HG02610 (cell line): ENCODE results near the gene KRTAP10-1.
"Not testable (repeated sequence)": the region's sequence is repeated elsewhere in the genome, so short reads cannot be mapped to it uniquely, and the experiment has no call there.

ENCODE experiments used
- ATAC-seq: cut with Tn5 transposase; IDR thresholded peaks from one replicate; pipeline ENCODE4 v1.9.1; 2021; ENCODE audit warnings: mild to moderate bottlenecking, moderate library complexity; ENCODE audit not compliant: unreplicated experiment

KRTAP10-1 gene, protein sequence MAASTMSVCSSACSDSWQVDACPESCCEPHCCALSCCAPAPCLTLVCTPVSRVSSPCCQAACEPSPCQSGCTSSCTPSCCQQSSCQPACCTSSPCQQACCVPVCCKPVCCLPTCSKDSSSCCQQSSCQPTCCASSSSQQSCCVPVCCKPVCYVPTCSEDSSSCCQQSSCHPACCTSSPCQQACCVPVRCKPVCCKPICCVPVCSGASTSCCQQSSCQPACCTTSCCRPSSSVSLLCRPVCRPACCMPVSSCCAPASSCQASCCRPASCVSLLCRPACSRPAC

DNA sequence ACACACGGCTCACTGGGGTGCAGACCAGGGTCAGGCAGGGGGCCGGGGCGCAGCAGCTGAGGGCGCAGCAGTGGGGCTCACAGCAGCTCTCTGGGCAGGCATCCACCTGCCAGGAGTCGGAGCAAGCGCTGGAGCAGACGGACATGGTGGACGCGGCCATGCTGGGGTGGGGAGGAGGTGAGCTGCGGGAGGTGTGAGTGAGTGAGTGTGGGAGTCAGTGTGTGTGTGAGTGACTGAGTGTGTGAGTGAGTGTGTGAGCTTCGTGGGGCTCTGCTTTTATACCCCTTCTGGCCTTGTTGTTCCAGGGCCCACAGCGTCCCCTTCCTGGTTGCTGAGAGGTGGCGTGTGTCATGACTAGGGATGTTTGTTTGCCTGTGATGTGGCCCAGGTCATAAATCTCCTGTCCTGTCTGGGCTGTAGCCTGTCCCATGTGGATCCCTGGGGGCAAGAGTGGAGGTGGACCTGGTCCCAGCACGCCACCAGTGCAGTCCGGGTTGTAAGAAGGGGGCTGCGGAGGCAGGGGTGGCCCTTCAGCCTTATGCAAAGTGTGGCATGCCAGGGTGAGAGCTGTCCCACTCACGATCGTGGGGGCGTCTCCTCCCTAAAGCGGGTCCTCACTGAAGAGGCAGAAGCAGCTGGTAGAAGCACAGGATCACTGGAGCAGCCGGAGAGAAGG is at the start of gene KRTAP10-1:
TSS of gene KRTAP10-1 (minus strand) at position 205 of the 676 bp plus-strand sequence. CDS start at position 160, 45 bp downstream.
- ATAC-seq = no peak

DNA sequence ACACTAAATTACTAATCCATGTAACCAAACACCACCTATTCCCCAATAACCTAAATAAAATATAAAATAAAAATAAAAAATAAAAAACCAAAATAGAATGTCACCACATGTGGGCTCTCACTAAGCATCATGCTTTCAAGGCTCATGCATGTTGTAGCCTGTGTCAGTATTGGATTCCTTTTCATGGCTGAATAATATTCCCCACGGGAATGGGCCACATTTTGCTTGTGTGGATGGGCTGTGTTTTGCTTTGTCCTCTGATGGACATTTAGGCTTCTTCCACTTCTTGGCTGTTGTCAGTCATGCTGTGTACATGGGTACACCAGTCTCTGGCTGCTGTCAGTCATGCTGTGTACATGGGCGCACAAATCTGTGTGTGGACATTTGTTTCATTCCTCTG is 49.1 kb upstream of the KRTAP10-1 start:
- no peak for ATAC-seq

- no peak for ATAC-seq
Observed at GRCh38 chr21:44585892-44586291, 45.9 kb upstream of the KRTAP10-1 start.

- no peak for ATAC-seq
Observed at GRCh38 chr21:44583800-44584147, 43.8 kb upstream of the KRTAP10-1 start.

DNA sequence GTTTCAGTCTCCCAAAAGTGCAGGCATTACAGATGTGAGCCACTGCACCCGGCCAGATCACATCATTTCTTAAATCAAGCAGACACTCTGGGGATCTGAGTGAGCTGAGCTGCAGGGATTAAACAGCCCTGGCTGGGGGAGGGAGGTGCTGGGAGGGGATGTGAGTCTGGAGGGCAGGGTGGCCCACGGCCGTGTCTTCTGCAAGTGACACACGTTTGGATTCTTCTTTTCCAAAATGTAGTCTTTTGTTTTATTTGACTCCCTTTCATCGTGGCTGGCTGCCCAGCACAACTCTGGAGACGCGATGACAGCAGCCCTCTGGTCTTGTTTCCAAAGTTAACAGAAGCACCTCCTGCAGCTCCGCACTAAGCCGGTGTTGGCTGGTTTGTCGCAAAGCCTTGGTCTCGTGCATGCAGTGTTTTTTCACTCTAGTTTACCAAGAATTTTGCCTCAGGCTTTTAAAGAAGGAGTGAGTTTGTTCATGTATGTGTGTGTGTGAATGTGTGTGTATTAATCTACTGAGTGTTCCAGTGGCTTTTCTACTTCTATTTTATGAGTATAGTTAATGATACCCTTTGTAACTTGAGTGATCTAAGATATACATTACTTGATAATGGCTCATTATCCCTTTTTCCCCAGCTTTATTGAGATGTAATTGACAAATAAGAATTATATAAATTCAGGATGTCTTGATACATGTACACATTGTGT is 43.2 kb upstream of the KRTAP10-1 start:
- ATAC-seq = no peak

- no peak for ATAC-seq
Observed at GRCh38 chr21:44582055-44582454, 42.1 kb upstream of the KRTAP10-1 start.

- no peak for ATAC-seq
Observed at GRCh38 chr21:44581158-44581557, 41.2 kb upstream of the KRTAP10-1 start.

GRCh38 chr21:44580231-44580821 is 40.3 kb upstream of the KRTAP10-1 start, which contains the start of gene KRTAP10-5:
Gene KRTAP10-5, minus strand, starts transcription at chr21:44580604. Its CDS starts 26 bp downstream, at chr21:44580578.
- not testable (repeated sequence) for ATAC-seq

DNA sequence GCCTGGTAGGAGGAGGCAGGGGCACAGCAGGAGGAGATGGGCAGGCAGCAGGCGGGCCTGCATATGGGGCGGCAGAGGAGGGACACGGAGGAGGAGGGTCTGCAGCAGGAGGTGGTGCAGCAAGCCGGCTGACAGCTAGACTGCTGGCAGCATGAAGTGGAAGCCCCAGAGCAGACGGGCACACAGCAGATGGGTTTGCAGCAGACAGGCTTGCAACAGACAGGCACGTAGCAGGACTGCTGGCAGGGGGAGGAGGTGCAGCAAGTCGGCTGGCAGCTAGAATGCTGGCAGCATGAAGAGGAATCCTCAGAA is 39.8 kb upstream of the KRTAP10-1 start:
- ATAC-seq = no peak

- ATAC-seq = no peak
Observed at GRCh38 chr21:44579056-44579832, 39.2 kb upstream of the KRTAP10-1 start.

- ATAC-seq = no peak
Observed at GRCh38 chr21:44578371-44579055, 38.5 kb upstream of the KRTAP10-1 start.

GRCh38 chr21:44576025-44576420 is 36.0 kb upstream of the KRTAP10-1 start:
- no peak for ATAC-seq

- no peak for ATAC-seq
Observed at GRCh38 chr21:44575307-44576024, 35.5 kb upstream of the KRTAP10-1 start.

- no peak for ATAC-seq
Observed at GRCh38 chr21:44574457-44575306, 34.7 kb upstream of the KRTAP10-1 start.

- not testable (repeated sequence) for ATAC-seq
Observed at GRCh38 chr21:44573630-44574456, 33.8 kb upstream of the KRTAP10-1 start, which contains the start of gene KRTAP10-4. Gene KRTAP10-4, plus strand, starts transcription at chr21:44573729. Its CDS starts 30 bp downstream, at chr21:44573759.

DNA sequence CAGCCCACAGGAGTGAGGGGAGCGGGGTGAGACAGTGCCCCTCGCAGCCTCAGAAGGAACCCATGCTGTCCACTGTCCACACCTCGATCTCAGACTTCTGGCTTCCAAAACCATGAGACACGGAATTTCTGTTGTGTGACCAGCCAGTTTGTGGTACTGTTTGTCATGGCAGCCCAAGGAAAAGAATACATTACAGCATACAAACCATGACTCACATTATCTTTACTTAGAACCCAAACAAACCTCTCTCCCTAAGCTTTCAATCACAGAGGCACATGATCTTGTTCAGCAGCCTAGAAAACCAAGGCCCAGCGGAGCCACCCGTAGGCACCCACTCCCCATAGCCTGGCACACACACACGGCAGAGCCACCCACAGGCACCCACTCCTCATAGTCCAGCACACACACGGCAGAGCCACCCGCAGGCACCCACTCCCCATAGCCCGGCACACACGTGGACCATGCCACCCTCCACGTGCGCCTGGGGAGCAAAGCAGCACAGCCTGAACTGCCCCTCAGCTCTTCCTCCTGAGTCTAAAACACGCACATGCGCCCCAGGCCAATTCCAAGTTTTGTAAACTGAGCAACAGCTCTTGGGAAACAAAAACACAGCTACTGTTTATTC is 33.1 kb upstream of the KRTAP10-1 start:
- ATAC-seq = no peak
